Measurements from ENCODE around the gene C1RL.
"Not testable (repeated sequence)": the region's sequence is repeated elsewhere in the genome, so short reads cannot be mapped to it uniquely, and the experiment has no call there.

C1RL gene

GRCh38 chr12:7064516-7064915 is 44.5 kb downstream of the C1RL start:
- DNase-seq (ENCODE audit: low read depth in 2 of 2): no peak

GRCh38 chr12:7061596-7061995 is 47.4 kb downstream of the C1RL start:
- no peak for DNase-seq (ENCODE audit: low read depth in 2 of 2)

GRCh38 chr12:7061138-7061537 is 47.9 kb downstream of the C1RL start:
- no peak for DNase-seq (ENCODE audit: low read depth in 2 of 2)

GRCh38 chr12:7060353-7060954 is 48.6 kb downstream of the C1RL start, which contains the start of gene C1S:
Gene C1S (plus strand): TSS chr12:7060718. CDS start chr12:7061913, 1,195 bp downstream.
- DNase-seq (ENCODE audit: low read depth in 2 of 2): no peak

GRCh38 chr12:7059780-7060179 is 49.2 kb downstream of the C1RL start:
- DNase-seq (ENCODE audit: low read depth in 2 of 2): no peak

- DNase-seq (ENCODE audit: low read depth in 2 of 2): no peak
Measured at GRCh38 chr12:7058850-7059395, 50.1 kb downstream of the C1RL start.

GRCh38 chr12:7058163-7058845 is 50.7 kb downstream of the C1RL start:
- no peak for DNase-seq (ENCODE audit: low read depth in 2 of 2)

- DNase-seq (ENCODE audit: low read depth in 2 of 2): not testable (repeated sequence)
Measured at GRCh38 chr12:7055736-7056135, 53.3 kb downstream of the C1RL start.

- no peak for DNase-seq (ENCODE audit: low read depth in 2 of 2)
Measured at GRCh38 chr12:7054925-7055324, 54.1 kb downstream of the C1RL start.

- DNase-seq (ENCODE audit: low read depth in 2 of 2): not testable (repeated sequence)
Measured at GRCh38 chr12:7049973-7050372, 59.0 kb downstream of the C1RL start.

- not testable (repeated sequence) for DNase-seq (ENCODE audit: low read depth in 2 of 2)
Measured at GRCh38 chr12:7049445-7049951, 59.5 kb downstream of the C1RL start.

- DNase-seq (ENCODE audit: low read depth in 2 of 2): no peak
Measured at GRCh38 chr12:7047306-7047705, 61.7 kb downstream of the C1RL start.

- no peak for DNase-seq (ENCODE audit: low read depth in 2 of 2)
Measured at GRCh38 chr12:7046383-7047105, 62.5 kb downstream of the C1RL start.

GRCh38 chr12:7045913-7046312 is 63.1 kb downstream of the C1RL start:
- DNase-seq (ENCODE audit: low read depth in 2 of 2): no peak

Data from stimulated activated CD8-positive, alpha-beta memory T cell treated with anti-CD3 and anti-CD28 coated beads, Interleukin-2, amount 100 ng/mL, for 48 hours (primary cell).